Hematopoietic multipotent progenitor cell treated with erythropoietin and hydrocortisone succinate and interleukin-3 and kit ligand, for 6 days (in vitro differentiated cells): ENCODE measurements around the gene HEBP1.

Source experiments
- DNase-seq: peaks from one replicate; pipeline ENCODE4 v3.0.0-alpha.2; 2015

Gene HEBP1

DNA sequence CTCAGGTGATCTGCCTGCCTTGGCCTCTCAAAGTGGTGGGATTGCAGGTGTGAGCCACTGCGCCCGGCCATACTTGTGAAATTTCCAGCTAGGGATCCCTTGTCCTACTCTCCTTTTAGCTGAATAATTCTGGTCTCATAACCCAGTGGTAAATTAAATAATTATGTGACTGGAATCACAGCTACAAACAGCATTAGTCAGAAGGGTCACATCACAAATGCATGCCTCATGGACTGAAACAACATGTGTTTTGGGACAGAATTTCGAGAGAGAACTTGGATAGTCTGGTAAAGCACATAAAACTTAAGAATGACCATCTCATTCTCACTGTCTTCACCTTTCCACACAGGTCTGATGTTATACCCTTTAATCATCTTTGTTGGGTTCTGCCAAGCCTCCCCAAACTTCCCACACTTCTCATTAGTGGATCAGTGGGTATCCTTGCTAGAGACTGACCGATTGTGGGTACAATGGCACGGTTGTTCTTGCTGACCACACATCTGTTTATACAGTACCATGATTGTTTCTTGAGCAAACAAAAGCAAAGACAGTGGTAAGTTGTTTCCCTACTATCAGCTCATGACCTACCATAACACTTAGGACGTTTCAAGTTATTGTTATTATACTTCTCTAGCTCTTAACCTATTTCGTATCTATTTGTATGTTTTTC lies 53.2 kb downstream of the HEBP1 start:
- DNase-seq, result no peak

GRCh38 chr12:12945591-12945990 lies 54.5 kb downstream of the HEBP1 start:
- DNase-seq, result no peak

DNA sequence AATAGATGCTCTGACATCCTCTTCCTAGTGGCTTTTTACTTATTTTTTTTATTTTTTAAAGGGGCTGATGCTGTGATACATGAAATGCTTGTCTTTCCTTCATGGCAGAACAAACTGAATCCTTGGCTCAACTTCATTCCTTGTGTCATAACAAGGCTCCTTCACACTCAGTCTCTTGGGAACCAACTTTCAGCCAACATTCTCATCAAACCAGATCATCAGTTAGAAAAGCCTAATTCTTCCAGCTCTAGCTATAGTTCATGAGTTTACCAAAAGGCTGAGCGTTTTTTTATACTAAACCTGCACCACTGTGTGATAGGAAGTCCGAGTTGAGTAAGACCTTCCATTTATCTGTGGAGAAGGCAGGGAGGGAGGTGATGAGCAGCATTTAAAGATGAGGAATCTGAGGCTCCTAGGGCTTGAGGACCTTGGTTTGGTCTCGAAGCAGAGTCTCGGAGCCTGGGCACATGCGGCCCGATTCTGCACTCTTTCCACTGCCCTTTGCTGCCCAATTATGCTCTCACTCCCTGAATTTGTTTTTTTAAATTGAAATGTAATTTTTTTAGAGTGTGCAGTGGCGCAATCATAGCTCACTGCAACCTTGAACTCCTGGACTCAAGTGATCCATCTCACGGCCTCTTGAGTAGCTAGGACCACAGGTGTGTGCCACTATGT lies 56.3 kb downstream of the HEBP1 start:
- no peak for DNase-seq

DNA sequence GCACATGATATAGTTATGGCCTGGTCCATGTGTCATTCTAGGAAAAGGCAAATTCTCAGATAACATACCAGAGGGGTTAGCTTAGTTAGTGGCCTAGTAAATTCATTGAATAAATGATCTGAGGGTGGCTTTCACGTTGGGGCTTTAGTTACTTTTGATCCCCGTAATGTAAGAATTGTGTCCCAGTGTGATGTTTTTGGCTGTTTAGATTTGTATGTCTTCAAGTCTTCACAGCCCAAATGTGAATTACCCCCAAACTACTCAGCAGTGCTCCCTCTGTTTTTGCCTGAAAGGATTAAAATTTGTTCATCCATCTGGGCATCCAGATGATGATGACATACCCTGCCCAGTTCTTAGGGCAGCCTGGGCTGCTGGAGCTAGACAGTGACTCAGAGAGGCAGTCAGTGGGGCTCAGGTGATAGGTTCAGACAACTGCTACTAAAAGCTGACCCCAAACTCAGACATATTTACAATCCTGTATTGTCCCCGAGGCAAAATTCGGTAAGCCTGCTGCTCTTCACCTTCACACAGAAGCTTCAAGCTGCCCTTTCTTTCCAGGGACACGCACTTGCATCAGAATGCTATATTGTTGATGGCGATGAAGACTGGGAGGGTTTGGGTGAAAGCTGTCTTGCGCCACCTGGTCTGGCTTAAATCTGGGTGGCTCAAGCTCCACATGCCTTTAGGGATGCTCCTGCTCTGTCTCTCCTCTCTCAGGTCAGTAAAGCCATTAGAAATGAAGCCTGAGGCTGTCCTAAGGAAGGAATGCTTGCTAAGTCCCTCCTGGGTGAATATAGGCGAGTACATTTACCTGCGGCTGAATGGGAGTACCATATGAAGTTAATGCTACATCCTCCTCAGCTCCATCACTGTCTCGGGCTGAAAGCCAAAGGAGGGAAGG lies 58.4 kb downstream of the HEBP1 start:
- DNase-seq, result no peak

GRCh38 chr12:12939888-12940287 lies 60.2 kb downstream of the HEBP1 start:
- DNase-seq, result no peak

DNA sequence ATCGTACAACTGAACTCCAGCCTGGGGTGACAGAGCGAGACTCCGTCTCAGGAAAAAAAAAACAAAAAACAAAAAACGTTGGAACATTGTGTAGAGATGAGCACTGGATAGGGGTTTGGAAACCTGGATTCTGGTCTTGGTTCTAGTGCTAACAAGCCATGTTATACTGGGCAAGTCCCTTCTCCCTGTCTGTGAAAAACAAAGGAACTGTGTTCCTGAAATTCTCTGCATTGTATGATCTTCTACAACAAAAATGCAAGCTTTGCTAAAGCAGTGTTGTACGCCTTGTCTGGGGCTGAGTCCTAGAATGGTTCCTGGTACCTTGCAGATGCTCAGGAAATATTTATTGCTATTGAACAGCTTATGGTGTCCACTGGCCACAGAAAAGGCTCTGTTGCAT lies 61.5 kb downstream of the HEBP1 start:
- no peak for DNase-seq

GRCh38 chr12:12936983-12937491 lies 63.0 kb downstream of the HEBP1 start:
- DNase-seq, result no peak

DNA sequence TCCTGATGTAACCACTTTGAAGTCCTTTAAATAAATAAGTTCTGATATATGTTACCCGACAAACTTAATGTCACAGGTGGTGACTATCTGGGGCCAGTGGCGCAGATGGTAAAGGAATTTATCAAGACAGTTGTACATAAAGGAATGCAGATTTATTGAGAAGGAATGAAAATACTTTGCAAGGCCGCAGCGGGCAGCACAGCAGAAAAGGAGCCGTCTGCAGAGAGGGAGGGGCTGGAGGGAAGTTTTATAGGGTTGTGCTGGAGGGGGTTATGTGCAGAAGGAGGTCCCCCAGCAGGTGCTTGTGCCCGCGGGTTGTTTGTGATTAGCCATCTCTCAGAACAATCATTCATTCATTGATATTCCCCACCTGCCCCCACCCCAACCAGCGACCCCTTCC lies 65.5 kb downstream of the HEBP1 start:
- no peak for DNase-seq

DNA sequence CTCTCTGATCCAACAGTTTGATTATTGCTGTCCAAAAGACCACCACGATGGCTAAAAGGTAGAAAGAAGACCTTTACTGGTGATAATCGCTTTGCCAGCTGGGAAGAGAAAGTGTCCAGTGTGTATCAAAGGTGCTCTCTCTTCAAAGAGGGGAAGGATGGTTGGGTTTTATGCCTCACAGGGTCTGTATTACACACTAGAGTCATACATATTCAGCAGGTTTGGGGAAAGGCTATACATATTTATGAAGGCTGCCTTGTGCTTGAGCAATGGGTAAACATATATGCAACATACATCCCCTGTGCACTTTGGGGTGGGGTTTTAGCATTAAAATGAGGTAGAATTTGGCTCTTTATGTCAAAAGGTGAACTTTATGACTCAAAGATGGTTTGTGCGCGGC lies 66.3 kb downstream of the HEBP1 start:
- no peak for DNase-seq

- DNase-seq, result no peak
These were observed 69.3 kb downstream of the HEBP1 start for GRCh38 chr12:12930633-12931219.

DNA sequence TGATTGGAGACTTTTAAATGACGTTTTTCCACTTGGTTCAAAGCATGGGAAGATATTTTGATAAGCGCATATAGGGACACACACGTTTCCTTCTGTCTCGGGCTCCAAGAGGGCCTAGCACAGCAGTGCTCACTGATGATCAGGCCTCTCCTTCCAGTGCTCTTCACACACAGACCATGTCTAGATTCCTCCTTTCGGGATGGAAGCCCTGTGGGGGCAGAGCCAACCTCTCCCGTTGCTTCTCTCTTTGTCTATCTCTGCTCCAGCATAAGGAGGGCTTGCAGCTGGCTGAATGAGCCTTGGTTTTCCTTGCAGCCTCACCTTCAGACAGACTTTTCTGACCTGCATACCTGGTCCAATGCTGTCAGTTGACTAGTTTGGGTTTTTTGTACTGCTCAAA lies 70.4 kb downstream of the HEBP1 start:
- DNase-seq, result no peak

GRCh38 chr12:12927211-12928079 lies 72.6 kb downstream of the HEBP1 start:
- DNase-seq, result peak; percentile 82

- no peak for DNase-seq
These were observed 73.4 kb downstream of the HEBP1 start for GRCh38 chr12:12926571-12927071.

DNA sequence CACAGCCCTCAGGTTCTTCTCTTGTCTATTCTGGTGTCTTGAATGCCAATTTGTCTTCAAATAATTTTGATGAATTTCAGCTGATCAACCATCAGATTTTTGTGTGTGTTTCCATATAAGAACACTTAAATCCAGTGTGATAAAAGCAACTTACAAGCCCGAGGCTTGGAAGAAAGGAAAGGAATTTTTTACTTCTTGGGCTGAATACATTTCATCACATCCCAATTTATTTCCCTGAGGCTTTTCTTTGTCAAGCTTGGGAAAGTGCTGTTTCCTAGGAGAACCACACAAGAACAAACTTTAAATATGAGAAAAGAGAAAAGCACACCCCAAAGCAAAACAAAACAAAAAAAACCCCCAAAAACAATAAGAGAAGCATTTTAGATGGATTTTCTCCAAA lies 74.7 kb downstream of the HEBP1 start:
- no peak for DNase-seq
